ENCODE measurements around the gene PNLIPRP3.

- no peak for TF ChIP-seq POLR2A (IDR thresholded peaks at IDR 0.05; ENCODE audit: low read length)
- no peak for TF ChIP-seq GATA1 (IDR thresholded peaks at IDR 0.05; ENCODE audit: low read depth, low read length)
Measured at GRCh38 chr10:116452338-116452720, 24.7 kb downstream of the PNLIPRP3 start.
